KBM-7 (cell line): ENCODE results near the gene GABRD.

ENCODE experiments used
- DNase-seq: peaks from one replicate; pipeline ENCODE4 v3.0.0-alpha.2; 2015
- in situ Hi-C: fragments of 300-500 bp; cut with MboI; formaldehyde crosslinking; loops from 2 replicates; pipeline ENCODE4 v1.14.3; 2020; ENCODE audit warnings: low sequenced_read_pairs, low pct_unique_long_range_greater_than_20kb, mixed read lengths

Gene GABRD

DNA sequence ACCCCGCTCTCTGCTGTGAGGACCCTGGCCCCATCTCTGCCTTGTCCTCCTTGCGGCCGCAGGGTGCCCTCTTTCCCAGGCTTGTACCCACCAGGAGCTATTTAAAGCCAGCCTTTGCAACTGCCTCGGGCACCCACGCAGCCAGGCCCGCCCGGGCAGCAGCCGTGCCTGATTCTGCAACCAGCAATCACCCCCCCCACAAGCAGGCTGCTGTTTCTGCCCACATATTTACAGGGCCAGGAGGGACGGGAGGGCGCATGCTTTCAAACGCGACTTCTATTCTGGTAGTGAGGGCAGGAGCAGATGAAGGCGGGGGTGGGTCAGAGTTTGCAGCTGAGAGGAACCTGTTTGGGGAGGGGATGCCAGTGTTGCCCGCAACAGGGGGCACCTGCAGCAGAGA is 13.6 kb downstream of the GABRD start:
- no peak for DNase-seq
- in situ Hi-C loops, result no loop called here

DNA sequence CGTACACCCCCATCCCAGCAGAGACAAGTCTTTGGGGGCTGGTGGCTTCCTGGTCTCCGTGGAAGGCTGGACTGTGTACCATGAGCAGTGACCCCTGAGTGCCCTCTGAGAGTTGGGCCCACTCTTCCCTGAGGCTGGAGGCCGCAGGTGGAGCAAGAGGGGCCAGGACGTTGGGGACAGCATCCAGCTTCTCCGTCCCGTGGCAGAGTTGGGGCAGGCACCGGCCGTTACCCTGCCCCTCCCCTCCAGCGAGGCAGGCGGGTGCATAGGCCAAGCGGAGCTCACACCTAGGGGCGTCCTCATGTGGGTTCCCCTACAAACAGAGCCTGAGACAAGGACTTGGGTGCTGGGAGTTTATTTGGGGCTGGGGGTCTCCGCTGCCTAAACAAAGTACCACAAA is 14.0 kb downstream of the GABRD start:
- in situ Hi-C loops, result no loop called here
- DNase-seq, result no peak

DNA sequence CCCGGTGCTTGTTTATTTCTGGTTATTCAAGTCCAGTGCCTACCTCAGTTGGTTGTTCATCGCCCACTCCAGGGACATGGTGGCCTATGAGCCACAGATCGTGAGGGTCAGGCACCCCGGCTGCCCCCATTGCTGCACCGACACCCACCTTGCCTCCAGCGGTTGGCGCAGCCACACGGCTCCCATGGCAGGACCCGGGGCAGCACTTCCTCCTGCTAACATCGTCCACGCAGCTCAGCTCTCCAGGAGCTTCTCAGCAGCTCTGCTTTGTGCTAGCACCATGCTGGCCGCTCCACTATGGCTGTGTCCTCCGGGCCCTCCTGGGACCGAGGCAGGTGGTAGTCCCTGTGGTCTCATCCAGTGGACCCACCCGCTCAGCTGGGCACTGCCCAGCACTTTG is 17.1 kb downstream of the GABRD start:
- in situ Hi-C loops, result no loop called here
- no peak for DNase-seq

DNA sequence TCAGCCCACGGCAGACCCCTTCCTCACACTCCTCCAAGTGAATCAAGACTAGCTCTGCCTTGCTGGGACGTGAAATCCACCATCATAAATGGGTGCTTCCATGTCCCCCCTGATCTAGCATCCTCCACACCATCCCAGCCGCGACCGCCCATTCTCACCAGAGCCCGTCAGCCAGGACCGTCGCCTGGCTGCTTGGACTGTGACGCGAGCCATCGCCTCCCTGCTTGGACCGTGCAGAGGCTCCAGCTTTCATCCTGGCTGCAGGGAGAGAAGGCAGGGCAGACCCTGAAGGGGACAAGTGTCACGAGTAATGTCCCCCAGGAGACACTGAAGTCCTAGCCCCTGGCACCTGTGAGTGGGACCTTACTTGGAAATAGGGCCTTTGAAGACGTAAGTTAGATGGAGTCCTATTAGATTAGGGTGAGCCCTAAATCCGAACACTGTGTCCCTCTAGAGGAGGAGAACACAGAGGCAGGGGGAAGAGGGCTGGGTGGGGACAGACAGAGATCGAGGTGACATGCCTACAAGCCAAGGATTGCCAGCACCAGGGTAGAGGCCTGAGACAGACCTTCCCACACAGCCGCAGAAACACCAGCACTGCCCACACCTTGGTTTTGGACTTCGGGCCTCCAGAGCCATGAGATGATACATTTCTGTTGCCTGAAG is 18.3 kb downstream of the GABRD start:
- DNase-seq, result no peak
- in situ Hi-C loops, result no loop called here

DNA sequence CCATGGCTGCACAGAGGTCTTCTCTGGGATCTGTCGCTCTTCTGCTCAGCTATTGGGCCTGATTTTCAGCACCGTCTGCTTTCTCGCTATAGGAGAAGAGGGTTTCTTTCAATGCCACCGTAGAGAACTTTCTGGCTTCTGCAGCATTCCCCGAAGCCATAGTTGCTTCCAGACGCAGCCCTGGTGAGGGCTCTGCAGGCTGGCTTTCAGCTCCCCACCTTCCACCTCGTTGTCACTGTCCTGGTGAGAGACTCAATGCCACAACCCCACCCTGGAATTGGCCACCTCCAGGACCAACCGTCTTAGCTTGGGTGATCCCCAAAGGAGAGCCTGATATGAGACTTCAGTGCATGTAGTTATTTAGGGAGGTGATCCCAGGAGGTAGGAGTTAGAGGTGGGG is 19.1 kb downstream of the GABRD start:
- in situ Hi-C loops, result no loop called here

DNA sequence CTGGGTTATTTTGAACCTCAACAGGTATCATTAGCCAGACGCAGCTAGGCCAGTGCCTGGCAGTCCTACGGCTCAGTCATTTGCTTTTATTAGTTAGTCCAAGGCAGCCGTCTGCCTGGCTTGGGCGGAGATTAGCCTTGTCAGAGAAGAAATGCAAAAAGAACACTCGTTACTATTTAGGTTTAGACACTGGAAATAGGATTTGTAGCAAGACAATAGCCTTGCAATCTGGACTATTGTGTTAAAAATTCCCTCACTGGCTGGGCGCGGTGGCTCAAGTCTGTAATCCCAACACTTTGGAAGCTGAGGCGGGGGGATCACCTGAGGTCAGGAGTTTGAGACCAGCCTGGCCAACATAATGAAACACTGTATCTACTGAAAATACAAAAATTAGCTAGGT is 20.1 kb downstream of the GABRD start:
- no peak for DNase-seq
- in situ Hi-C loops, result no loop called here

More for the DNA sequence above, 19.1 kb downstream of the GABRD start:
- DNase-seq, result no peak

DNA sequence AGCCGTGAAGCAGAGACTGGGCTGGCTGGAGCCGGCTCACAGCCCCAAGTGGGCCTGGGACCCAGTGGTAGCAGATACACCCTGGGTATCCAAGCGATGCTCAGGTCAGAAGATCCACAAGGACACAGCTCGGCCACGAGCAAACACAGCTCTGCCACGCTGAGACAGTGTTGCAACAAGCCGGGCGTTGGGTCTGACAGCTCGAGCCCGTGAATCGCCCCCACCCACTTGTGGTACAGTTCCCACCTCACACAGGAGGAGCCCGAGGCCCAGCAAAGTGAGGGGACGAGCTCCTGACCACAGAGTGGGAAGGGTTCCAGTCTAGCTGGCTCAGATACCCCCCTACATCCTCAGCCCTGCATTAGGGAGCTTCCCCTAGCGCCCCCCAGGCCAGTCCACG is 22.2 kb downstream of the GABRD start:
- in situ Hi-C loops, result loop anchor here (10.0 kb wide), 1 partner anchor 87 kb away; no protein-coding TSS in a partner anchor
- DNase-seq, result no peak

DNA sequence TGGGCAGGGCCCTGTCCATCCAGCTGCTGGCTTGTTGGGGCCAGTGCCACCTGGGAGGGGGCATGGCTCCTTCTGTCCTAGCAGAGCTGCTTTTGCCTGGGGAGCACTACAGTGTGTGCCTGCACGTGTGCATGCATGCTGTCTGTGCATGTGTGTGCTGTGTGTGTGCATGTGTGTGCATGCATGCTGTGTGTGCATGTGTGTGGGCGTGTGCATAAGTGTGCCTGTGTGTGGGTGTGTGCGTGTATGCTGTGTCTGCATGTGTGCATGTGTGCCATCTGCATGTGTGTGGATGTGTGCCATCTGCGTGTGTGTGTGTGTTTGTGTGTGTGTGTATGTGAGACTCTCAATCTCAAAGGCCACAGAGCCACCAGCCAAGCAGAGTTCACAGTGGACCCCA is 22.7 kb downstream of the GABRD start:
- in situ Hi-C loops, result loop anchor here (10.0 kb wide), 1 partner anchor 87 kb away; no protein-coding TSS in a partner anchor
- no peak for DNase-seq

DNA sequence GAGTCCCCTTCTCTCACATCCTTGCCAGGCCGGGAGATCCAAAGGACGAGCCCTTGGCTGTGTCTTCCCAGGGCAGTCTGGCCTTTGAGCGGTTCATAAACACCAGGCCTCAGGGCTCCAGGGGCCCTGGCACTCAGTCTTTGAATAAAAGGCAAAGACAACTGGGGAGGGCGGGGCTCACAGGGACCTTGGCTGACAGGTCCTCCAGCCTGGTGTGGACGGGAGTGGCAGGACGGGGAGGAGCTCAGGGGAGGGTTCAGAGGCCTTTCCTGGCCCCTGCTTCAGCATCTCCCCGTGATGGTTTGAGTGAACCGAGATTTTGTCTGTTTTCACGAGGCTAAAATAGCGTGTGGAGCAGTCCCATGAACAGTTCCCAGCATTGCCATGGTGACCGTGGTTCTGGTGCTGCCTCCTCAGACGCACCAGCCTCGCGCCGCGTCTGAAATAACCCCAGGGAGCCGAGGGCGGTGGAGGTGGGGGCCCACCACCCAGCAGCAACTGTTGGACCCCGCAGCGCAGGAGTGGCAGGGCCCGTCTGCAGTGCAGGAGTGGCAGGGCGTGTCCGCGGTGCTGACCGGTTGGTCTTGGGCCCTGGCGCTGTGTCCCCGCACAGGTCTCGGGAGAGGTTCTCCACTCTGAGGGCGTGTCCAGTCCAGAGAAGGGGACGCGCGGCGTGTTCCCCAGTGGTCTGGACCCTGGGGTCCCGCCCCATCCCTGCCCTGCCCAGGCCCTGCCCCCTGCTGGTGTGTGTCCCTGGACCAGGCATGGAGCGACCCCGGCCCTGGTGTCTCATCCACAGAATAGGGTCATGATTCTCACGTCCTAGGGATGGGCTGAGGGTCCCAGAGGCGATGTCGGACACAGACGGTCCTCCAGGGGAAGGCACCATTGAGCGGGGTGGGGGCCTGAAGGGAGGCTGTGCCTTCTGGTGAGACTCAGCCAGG is 24.0 kb downstream of the GABRD start:
- no peak for DNase-seq
- in situ Hi-C loops, result loop anchor here (10.0 kb wide), 1 partner anchor 88 kb away; no protein-coding TSS in a partner anchor

DNA sequence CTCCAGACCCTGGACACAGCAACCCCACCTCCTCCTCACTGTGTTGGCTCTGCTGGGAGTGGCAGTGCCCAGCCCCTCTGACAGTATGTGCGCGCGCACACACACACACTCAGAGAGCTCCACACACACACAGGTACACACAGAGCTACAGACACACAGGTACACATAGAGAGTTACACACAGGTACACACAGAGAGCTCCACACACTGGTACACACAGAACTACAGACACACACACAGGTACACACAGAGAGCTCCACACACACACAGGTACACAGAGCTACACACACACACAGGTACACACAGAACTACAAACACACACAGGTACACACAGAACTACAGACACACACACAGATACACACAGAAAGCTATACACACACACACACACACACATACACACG is 24.7 kb downstream of the GABRD start:
- DNase-seq, result no peak
- in situ Hi-C loops, result loop anchor here (10.0 kb wide), 1 partner anchor 89 kb away; no protein-coding TSS in a partner anchor

DNA sequence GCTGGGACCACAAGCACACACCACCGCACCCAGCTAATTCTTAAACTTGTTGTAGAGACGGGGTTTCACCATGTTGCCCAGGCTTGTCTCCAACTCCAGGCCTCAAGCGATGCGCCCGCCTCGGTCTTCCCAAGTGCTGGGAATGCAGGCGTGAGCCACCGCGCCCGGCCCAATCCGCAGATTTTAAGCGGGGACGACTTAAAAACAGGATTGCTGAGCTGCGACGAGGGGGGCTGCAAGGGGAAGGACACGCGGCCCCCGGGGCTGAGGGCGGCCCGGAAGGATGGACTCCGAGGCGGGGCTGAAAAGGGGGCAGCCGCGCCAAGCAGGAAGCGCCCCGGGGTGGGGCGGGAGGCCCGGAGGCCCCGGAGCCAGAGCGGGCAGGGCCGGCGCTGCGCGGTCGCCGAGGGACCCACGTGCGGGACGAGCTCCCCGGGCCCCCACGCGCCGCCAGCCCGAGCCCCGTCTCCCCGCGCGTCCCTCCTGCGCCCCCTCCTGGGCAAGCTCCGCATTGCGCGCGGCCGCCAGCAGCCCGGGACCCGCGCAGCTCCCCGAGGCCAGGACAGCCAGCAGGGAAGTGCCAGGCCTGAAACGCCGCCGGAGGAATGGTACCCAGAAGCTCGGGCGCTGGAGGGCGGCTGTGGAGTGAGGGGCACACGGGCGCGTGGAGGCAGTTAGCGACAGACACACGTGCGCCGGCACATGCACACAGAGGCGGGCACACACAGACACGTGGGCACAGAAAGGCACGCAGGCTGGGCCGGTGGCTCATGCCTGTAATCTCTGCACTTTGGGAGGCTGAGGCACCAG is 25.6 kb downstream of the GABRD start:
- in situ Hi-C loops, result loop anchor here (10.0 kb wide), 1 partner anchor 90 kb away; no protein-coding TSS in a partner anchor
- DNase-seq, result peak; percentile 88

DNA sequence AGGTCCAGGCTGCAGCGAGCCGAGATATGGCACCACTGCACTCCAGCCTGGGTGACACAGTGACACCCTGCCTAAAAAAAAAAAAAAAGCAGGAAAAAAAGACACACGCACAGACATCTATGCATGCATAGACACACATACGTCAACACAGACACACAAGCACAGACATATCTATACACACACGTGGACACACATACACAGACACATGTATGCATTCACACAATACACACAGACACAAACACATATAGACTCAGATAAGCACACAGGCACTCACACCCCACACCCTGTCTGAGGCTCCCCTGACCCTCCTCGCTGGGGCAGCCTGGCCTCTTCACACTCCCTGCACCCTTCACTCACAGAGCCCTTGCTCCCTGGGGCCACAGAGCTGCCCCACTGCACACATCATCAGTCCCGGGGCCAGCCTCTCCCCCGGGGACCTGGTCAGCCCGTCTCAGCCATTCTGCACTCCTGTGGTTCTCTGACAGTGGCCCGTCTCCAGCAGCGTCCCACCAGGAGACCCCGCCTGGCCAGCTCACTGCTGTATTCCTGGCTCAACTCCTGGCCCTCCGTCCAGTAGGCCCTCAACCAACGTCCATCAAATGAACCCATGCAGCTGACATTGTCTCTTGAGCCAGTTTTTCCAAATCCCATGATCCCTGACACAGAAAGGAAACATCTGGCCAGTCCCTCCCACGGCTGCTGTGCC is 26.5 kb downstream of the GABRD start:
- DNase-seq, result no peak
- in situ Hi-C loops, result loop anchor here (10.0 kb wide), 1 partner anchor 91 kb away; no protein-coding TSS in a partner anchor

DNA sequence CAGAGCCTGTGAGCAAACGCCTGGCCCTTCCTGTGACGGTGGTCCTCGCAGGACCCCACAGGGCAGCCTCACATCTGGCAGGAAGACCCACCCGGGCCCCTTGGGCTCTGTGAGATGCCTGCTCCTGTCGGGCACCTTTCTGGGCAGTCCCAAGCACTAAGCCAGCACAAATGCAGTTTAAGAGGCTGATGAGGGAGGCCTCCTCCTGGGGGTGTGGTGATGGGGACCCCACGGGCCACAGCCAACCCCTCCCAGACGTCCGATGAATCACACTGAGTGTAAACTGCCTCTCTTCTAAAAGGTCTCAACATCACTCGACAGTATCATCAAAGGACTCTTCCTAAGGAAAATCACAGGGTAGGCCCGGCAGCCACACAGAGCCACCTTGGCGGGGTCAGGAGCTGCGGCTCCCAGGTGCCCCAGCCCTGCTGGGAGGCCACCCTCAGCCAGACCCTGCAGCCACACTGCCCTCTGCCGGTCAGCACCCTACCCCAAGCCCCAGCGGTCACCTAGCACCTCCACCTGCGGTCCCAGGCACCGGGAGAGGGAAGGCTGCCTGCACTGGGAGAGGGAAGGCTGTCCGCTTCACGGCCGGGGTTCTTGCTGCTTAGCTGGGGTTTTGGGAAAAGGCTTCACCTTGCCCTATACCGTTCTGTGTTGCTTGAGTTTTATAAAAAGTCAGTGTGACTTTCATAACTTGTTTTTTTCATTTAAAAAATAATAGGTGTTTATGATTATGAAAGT is 27.2 kb downstream of the GABRD start:
- in situ Hi-C loops, result loop anchor here (10.0 kb wide), 1 partner anchor 92 kb away; no protein-coding TSS in a partner anchor
- peak; percentile 59 for DNase-seq

DNA sequence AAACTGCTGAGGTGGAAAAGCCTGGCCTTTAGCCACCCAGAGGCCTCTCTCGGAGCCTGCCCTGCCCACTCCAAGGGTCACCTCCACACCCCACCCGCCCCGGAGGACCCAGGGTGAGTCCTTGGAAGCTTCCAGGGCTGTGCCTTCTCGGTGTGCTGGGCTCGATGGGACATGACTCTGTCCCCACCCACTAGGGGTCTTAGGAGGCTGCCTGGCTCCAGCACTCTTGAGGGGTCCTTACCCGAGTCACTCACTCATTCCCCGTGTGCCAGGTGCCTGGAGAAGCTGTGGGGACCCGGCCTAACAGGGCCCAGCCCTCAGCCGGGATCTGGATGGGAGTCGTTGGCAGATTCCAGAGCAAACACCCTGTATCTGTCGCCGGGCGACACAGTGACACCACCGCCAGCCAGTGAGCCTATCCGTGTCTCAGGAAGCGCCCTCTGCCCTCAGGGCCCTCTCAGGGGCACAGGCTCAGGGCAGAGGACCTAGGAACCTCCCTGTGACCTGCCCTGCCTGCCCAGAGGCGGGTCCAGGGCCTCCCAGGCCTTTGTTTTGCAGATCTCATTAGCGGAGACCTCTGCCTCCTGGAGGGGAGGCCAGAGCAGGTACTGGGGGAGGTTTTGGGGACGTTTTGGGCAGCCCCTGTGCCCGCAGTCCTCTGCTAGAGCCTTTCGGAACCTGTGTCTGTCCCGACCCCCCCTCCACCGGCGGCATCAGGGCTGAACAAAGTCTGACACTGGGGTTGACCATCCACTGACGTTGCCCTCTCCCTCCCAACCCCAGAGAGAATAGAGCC is 28.0 kb downstream of the GABRD start:
- in situ Hi-C loops, result loop anchor here (10.0 kb wide), 1 partner anchor 92 kb away; no protein-coding TSS in a partner anchor

DNA sequence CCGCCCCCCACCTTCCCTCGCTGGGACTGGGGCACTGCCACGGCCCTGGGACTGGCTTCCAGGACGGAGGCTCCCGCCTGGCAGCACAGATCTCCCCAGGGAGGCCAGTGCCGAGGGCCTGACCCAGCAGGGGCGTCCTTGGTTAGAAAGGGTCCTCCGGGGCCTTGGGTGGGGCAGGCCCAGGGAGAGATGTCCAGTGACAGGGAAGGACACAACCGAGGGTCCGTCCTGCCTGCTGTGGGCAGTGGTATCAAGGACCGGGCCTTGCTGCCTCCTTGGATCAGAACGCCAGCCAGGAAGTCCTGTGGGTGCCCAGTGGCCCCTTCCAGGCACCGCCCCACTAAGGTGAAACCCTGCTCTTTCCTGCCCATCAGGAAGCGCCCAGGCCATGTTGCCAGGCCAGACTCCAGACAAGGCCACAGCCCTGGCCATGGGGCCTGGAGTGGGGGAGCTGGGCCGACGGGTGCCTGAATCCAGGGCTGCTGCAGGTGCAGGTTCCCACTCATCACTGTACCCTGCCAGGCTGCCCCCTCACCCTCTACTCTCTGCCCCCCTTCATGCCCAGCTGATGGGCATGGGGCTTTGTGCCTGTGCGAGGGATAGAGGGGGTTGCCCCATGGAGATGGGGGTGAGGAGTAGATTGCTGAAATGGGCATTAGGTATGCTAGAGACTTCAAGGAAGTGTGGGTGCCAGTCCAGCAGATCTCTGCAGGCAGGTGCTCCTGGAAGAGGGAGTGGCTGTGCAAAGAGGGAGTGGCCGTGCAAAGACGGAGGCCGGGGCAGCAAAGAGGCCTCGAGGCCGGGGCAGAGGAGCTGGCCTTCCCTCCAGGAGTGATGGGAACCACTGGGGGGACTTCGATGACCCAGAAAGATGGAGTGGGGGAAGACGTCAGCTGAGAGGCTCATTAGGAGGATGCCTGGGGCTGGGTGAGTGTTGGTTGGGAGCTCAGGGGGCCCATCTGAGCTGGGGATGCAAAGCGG is 28.9 kb downstream of the GABRD start:
- in situ Hi-C loops, result loop anchor here (10.0 kb wide), 1 partner anchor 93 kb away; no protein-coding TSS in a partner anchor
- DNase-seq, result no peak

More for the DNA sequence above, 28.0 kb downstream of the GABRD start:
- no peak for DNase-seq

DNA sequence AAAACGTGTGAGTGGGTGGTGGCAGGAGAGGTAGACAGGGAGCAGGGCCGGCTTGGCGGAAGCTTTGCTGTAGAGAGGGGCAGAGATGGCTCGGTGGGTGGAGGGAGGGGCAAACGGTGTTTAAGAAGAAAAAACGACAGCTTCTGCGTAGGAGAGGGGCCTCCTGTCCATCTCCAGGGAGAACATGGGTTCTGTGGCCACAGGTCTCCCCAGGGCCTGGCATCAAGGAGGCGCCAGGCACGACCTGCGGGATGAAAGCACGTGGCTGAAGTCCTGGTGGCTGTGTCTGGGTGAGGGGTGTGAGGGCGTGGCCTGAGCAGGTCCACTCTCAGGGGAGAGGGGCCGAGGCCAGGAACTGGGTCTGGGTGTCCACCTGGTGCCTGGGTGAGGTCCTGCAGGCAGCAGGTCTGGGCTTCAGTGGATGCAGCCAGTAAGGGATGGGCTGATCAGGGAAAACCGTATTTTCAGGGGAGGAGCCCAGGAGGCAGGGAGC is 30.1 kb downstream of the GABRD start:
- in situ Hi-C loops, result loop anchor here (10.0 kb wide), 1 partner anchor 94 kb away; no protein-coding TSS in a partner anchor
- no peak for DNase-seq
